K562 (cell line): ENCODE results near the gene DEK. TPM values are rescaled to one million over a fixed set of nuclear protein-coding genes. Genes with fewer than 3 reads are reported as not detected.
"Not testable (repeated sequence)": the region's sequence is repeated elsewhere in the genome, so short reads cannot be mapped to it uniquely, and the experiment has no call there.

ENCODE experiments used
- ATAC-seq: fragments of 200-7000 bp; cut with Tn5 transposase; 3 replicates; pipeline ENCODE4 v1.9.1; 2020; ENCODE audit warnings: moderate library complexity
- BruUV-seq: library from RNA; stranded (reverse); fragments of 400-500 nt; replicated peaks from 2 replicates; lab custom pipeline; 2021; lab: Mats Ljungman, UMichigan
- CTCF ChIA-PET: fragments of 300-600 bp; formaldehyde crosslinking; extraction: SDS; loops from one replicate; lab custom pipeline; 2021; ENCODE audit warnings: low intra/inter-chr PET ratio; lab: Yijun Ruan, JAX
- POLR2A ChIA-PET: fragments of 300-600, 350-650 bp; sonication (Branson Sonifier 250); formaldehyde crosslinking; extraction: SDS; loops from one replicate; lab custom pipeline; 2021; ENCODE audit warnings: antibody characterized with exemption, inconsistent platforms; lab: Yijun Ruan, JAX
- DNase-seq, 4 experiments: peaks; one replicate each; pipeline versions ENCODE4 v3.0.0 to v3.0.0-alpha.2; 2011 to 2018; ENCODE audit warnings: low spot score in 3 of 4, mixed read lengths in 3 of 4; ENCODE audit errors: extremely low read depth in 1 of 4
- FAIRE-seq: peaks from 2 replicates; lab custom pipeline; 2011; peaks lifted over from hg19 to GRCh38; lab: Jason Lieb, UNC
- H2AFZ ChIP-seq: 2 replicates; pipeline ENCODE4 v1.6.0; 2011; ENCODE audit warnings: low read depth, low read length, control low read depth, inconsistent platforms
- H3K27ac ChIP-seq: fragments of 200-600 bp; 3 replicates; pipeline ENCODE4 v1.8.0; 2011; ENCODE audit warnings: low read depth, mild to moderate bottlenecking, control low read depth, inconsistent platforms, low read length, moderate library complexity, mixed read lengths; ENCODE audit errors: extremely low read depth
- H3K27me3 ChIP-seq, 2 experiments: fragments of 300-600 bp in 1 of 2; 2 replicates in 1 of 2; 3 replicates in 1 of 2; pipeline versions ENCODE4 v1.6.0 to v1.8.0; 2011; ENCODE audit warnings: inconsistent platforms in 2 of 2, low read length in 2 of 2, mild to moderate bottlenecking in 1 of 2, mixed read lengths in 1 of 2, moderate library complexity in 1 of 2; ENCODE audit not compliant: control insufficient read depth in 2 of 2, insufficient read depth in 2 of 2
- H3K36me3 ChIP-seq: fragments of 300-600 bp; 3 replicates; pipeline ENCODE4 v1.8.0; 2011; ENCODE audit warnings: mild to moderate bottlenecking, low read length, inconsistent platforms; ENCODE audit not compliant: control insufficient read depth, insufficient read depth
- H3K4me1 ChIP-seq, 2 experiments: fragments of 200-600 bp in 1 of 2; replicated peaks in 1 of 2; 2 replicates in 1 of 2; 3 replicates in 1 of 2; pipeline versions ENCODE4 v1.5.1 to v1.8.0; 2011; ENCODE audit warnings: inconsistent platforms in 2 of 2, low read length in 2 of 2, mild to moderate bottlenecking in 1 of 2, mixed read lengths in 1 of 2, moderate library complexity in 1 of 2; ENCODE audit not compliant: control insufficient read depth in 2 of 2, insufficient read depth in 2 of 2
- H3K4me2 ChIP-seq: 2 replicates; pipeline ENCODE4 v1.6.1; 2011; ENCODE audit warnings: low read length, control low read depth, inconsistent platforms, mixed read lengths; ENCODE audit not compliant: insufficient read depth
- H3K4me3 ChIP-seq: fragments of 200-600 bp; sonication (generic), shearing (Covaris generic); 2 replicates; pipeline ENCODE4 v1.5.1; 2016; ENCODE audit warnings: control low read depth, inconsistent platforms
- H3K79me2 ChIP-seq: fragments of 200-600 bp; 3 replicates; pipeline ENCODE4 v1.8.0; 2011; ENCODE audit warnings: low read length, inconsistent platforms; ENCODE audit not compliant: control insufficient read depth, insufficient read depth
- H3K9ac ChIP-seq, 2 experiments: 2 replicates each; pipeline versions ENCODE4 v1.6.0 to v1.6.1; 2011; ENCODE audit warnings: low read depth in 2 of 2, low read length in 2 of 2, control low read depth in 1 of 2, inconsistent platforms in 1 of 2, mild to moderate bottlenecking in 1 of 2, mixed read lengths in 1 of 2; ENCODE audit not compliant: insufficient read depth in 1 of 2
- H3K9me1 ChIP-seq: one replicate; pipeline ENCODE4 v1.6.0; 2011; ENCODE audit warnings: inconsistent platforms, mild to moderate bottlenecking, low read length, moderate library complexity; ENCODE audit not compliant: control insufficient read depth, insufficient read depth
- H3K9me3 ChIP-seq: replicated peaks from 2 replicates; pipeline ENCODE4 v1.5.1; 2011; ENCODE audit warnings: low read depth, low read length, inconsistent platforms; ENCODE audit not compliant: control insufficient read depth, insufficient read depth
- H4K20me1 ChIP-seq: replicated peaks from 2 replicates; pipeline ENCODE4 v1.6.1; 2011; ENCODE audit warnings: low read length, inconsistent platforms, mixed read lengths; ENCODE audit not compliant: control insufficient read depth, insufficient read depth
- FOXK1 ChIP-seq: sonication (generic); formaldehyde crosslinking; IDR thresholded peaks from 2 replicates; pipeline ENCODE4 v1.8.0; 2022; ENCODE audit warnings: missing genetic modification reagents, mild to moderate bottlenecking, borderline replicate concordance
- WGBS: fragments of 100-300 bp; shearing (Covaris generic); methylation state at CpG from one replicate; pipeline ENCODE4 v1.1.6; 2016; ENCODE audit warnings: low coverage, mixed read lengths; ENCODE audit not compliant: insufficient coverage; ENCODE audit errors: missing lambda C conversion rate; 5-methylcytosine and 5-hydroxymethylcytosine counted together
- in situ Hi-C: fragments of 300-500 bp; cut with MboI; formaldehyde crosslinking; loops from 4 replicates; pipeline ENCODE4 v1.15.0; 2018; ENCODE audit warnings: inconsistent platforms, mixed read lengths
- intact Hi-C: fragments of 100-400 bp; cut with micrococcal nuclease; formaldehyde crosslinking; loops from 2 replicates; pipeline ENCODE4 v1.14.2; 2022
- polyA plus RNA-seq, 8 experiments: library from polyadenylated mRNA; depleted of rRNA in 4 of 8; stranded (reverse) in 5 of 8; unstranded in 3 of 8; fragments of >200 nt; fragmentation: Nextera tagmentation in 2 of 8; fragmentation: Illumina TruSeq in 1 of 8; extraction: Ambion mirVana in 2 of 8; extraction: Trizol in 1 of 8; gene quantifications; 2 replicates each; pipeline versions ENCODE4 v1.2.1 to v1.2.3, GENCODE V29; 2011 to 2014; ENCODE audit warnings: inconsistent platforms in 1 of 8, missing spikeins in 1 of 8
- total RNA-seq, 7 experiments: library from RNA; depleted of rRNA in 6 of 7; stranded (reverse); fragments of >200 nt in 6 of 7; fragmentation: Illumina TruSeq in 2 of 7; extraction: Trizol in 2 of 7; gene quantifications; 2 replicates each; pipeline versions ENCODE4 v1.2.1 to v1.2.3, GENCODE V29; 2011 to 2021; ENCODE audit warnings: low replicate concordance in 1 of 7

The DEK gene
- total and polyA plus RNA-seq, 9 of the 15 experiments (the other 6 are each of a cell fraction or from before 2014, with no cell fraction given): 82.3 to 338 (median 184) TPM

DNA sequence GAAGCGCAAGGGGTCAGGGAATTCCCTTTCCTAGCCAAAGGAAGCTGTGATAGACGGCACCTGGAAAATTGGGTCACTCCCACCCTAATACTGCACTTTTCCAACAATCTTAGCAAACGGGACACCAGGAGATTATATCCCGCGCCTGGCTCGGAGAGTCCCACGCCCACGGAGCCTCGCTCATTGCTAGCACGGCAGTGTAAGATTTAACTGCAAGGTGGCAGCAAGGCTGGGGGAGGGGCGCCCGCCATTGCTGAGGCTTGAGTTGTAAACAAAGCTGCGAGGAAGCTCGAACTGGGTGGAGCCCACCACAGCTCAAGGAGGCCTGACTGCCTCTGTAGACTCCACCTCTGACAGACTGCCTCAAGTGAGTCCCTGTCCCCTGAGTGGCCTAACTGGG, 35.7 kb downstream of the DEK start:
- peak; percentile 44; the same call in 1 of the 2 replicates for TF ChIP-seq FOXK1 (CRISPR knock-in tag)
- BruUV-seq, H2AFZ ChIP-seq, H3K4me3 ChIP-seq, H3K4me2 ChIP-seq, CTCF ChIA-PET, H4K20me1 ChIP-seq, H3K27me3 ChIP-seq, DNase-seq, in situ Hi-C loops, ATAC-seq, H3K9me3 ChIP-seq, FAIRE-seq, intact Hi-C loops, H3K9me1 ChIP-seq, H3K9ac ChIP-seq, H3K4me1 ChIP-seq, H3K27ac ChIP-seq: not testable (repeated sequence)
- Histone ChIP-seq H3K79me2 (peaks cover 29% of the 10 kb centered on the region), H3K36me3 (peaks cover 68% of the 10 kb centered on the region)
- 96% methylated on average over 13 of the region's 14 CpGs for WGBS
- POLR2A ChIA-PET: interaction anchor here (1.2 kb wide), 1 partner anchor 9 kb away, joined by 7 read pairs; no protein-coding TSS in a partner anchor

DNA sequence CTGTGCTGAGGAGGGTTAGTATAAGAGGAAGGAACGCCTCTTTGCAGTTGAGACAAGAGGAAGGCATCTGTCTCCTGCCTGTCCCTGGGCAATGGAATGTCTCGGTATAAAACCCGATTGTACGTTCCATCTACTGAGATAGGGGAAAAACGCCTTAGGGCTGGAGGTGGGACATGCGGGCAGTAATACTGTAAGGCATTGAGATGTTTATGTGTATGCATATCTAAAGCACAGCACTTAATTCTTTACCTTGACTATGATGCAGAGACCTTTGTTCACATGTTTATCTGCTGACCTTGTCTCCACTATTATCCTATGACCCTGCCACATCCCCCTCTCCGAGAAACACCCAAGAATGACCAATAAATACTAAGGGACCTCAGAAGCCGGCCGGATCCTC, 37.2 kb downstream of the DEK start:
- DNase-seq, H2AFZ ChIP-seq, H3K9ac ChIP-seq, BruUV-seq, H3K9me1 ChIP-seq, POLR2A ChIA-PET, H3K9me3 ChIP-seq, H3K4me2 ChIP-seq, H3K27ac ChIP-seq, H3K4me3 ChIP-seq, H4K20me1 ChIP-seq, CTCF ChIA-PET, in situ Hi-C loops, FAIRE-seq, intact Hi-C loops, H3K27me3 ChIP-seq, H3K4me1 ChIP-seq, ATAC-seq: not testable (repeated sequence)
- Histone ChIP-seq H3K36me3 (peaks cover 72% of the 10 kb centered on the region), H3K79me2 (peaks cover 24% of the 10 kb centered on the region)
- 91% methylated on average over 7 of the region's 9 CpGs for WGBS

DNA sequence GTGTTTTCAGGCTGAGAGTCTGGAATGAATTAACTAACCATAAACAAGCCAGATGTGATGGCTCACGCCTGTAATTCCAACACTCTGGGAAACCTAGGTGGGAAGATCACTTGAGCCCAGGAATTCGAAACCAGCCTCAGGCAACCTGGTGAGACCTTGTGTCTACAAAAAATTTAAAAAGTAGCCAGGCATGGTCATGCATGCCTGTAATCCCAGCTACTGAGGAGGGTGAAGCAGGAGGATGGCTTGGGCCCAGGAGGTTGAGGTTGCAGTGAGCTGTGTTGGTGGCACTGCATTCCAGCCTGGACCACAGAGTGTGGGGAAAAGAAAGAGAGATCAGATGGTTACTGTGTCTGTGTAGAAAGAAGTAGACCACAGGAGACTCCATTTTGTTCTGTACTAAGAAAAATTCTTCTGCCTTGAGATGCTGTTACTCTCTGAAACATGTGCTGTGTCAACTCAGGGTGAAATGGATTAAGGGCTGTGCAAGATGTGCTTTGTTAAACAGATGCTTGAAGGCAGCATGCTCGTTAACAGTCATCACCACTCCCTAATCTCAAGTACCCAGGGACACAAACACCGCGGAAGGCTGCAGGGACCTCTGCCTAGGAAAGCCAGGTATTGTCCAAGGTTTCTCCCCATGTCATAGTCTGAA, 37.8 kb downstream of the DEK start:
- DNase-seq, H4K20me1 ChIP-seq, H3K9me1 ChIP-seq, H3K9me3 ChIP-seq, in situ Hi-C loops, POLR2A ChIA-PET, CTCF ChIA-PET, intact Hi-C loops, ATAC-seq, H3K27me3 ChIP-seq, H3K9ac ChIP-seq, H2AFZ ChIP-seq, H3K4me3 ChIP-seq, H3K4me2 ChIP-seq, FAIRE-seq, BruUV-seq, H3K27ac ChIP-seq, H3K4me1 ChIP-seq: not testable (repeated sequence)
- peaks cover 72% of the 10 kb centered on the region for H3K36me3 ChIP-seq
- 100% methylated on average over 4 of the region's 5 CpGs for WGBS
- H3K79me2 ChIP-seq: peaks cover 18% of the 10 kb centered on the region
